Stimulated activated CD4-positive, alpha-beta T cell treated with anti-CD3 and anti-CD28 coated beads, Interleukin-12 subunit alpha, Interleukin-12 subunit beta, amount 100 ng/mL, for 48 hours (primary cell): ENCODE results near the gene GFRA4.

ENCODE experiments used
- DNase-seq, 3 donors: peaks; one replicate each; pipeline ENCODE4 v3.0.0-alpha.2; 2020; ENCODE audit warnings: low read depth in 2 of 3, low spot score in 1 of 3

Gene GFRA4

GRCh38 chr20:3674995-3675900 is 12.0 kb upstream of the GFRA4 start:
- no peak for DNase-seq

DNA sequence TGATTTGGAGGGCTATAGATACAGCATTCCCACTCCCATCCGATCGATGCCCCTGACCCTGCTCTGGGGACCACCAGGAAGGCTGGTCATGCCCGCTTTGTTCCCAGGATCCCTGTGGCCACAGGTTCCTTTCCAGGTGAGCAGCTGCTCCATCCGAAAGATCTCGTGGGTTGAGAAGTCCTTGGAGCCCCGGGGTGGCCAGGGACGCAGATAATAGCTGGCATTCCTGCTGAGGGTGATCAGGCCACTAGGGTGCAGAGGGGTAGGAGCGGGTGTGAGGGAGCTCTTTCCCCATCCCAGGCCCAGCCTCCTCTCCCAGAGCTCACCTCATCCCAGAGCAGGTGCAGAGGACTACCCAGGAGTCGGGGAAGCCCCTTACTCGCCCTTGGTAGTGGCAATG is 11.2 kb upstream of the GFRA4 start:
- no peak for DNase-seq

DNA sequence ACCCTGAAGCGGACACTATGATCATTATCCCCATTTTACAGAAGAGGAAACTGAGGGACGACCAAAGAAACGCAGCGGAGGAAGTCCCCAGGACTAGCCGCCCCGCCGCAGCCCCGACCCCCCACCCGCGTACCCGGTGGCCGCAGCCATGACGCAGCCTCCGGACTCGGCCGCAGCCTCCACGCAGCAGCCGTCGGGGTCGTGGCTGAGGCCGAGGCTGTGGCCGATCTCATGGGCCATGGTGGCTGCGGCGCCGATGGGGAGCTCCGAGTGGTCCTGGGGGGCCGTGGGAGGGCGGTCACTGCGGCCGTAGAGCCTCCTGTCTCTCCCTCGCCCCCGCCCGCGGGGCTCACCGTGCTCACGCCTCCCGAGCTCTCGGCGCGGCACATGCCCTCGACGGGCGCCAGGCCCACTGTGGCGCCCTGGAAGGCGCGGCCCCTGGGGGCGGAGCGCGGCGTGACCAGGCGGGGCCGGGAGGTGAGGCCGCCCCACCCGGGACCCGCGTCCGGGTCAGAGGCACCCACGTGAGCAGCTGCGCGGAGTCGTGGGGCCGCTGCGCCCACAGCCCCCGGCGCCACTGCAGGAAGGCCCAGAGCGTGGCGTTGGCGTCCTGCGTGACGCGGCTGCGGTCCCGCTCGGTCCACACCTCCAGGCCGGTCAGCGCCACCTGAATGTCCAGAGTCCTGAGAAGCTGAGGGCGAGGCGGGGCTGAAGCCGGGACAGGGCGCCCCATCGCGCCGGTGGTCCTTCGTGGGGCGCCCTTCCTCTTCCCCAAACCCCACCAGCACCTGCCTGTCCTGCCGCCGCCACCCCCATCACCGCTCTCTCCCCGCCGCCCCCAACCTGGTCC is 10.2 kb upstream of the GFRA4 start:
- DNase-seq: no peak

- DNase-seq: no peak
Measured at GRCh38 chr20:3672547-3673171, 9.5 kb upstream of the GFRA4 start.

GRCh38 chr20:3671986-3672546 is 8.9 kb upstream of the GFRA4 start:
- DNase-seq: no peak

GRCh38 chr20:3670945-3671344 is 7.7 kb upstream of the GFRA4 start:
- DNase-seq: no peak

DNA sequence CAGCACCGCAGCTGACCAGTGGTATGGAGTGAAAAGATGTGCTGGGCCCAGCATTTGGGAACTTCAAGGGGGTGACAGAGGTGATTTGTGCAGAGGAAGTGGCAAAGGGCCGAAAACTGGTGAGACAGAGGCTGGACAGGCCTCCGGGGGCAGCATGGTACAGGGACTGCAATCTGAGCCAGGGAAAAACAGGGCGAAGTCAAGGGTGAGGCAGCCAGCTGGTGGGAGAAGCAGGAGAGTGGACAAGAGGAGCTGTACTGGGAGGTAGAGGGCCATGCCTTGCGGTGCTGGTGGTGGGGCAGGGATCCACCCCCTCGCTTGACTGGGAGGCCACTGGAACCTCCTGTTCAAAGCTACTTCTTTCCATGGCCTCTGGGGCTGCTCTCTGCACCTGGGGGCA is 7.3 kb upstream of the GFRA4 start:
- no peak for DNase-seq

DNA sequence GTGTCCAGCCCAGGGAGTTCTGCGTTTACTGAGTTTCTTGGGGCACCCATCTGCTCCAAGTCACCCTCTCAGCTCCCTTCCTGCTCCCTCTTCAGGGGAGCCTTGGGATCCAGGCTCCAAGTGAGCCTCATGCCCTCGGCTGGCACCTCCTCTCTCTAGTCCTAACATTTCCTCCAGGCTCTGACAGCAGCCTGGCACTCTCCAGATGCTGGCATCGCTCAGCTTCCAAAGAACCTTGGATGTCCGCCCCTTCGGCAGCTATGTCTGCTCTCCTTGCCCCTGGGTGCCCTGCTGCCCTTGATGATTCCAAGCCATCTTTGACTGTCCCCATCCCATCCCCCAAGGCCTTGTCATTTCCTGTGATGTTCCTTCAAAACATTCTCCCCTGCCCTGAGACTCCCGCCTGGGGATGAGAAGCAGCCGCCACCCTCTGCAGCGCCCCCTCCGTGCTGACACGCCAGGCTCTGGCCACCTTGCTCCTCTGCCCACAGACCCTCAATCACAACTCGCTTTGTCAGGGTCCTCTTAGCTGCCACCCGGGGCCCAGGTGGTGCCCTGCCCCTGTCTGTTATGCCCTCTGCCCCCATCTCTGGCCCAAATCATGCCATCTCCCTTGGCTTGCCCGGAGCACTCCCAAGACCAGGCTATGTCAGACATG is 6.6 kb upstream of the GFRA4 start:
- DNase-seq: no peak

GRCh38 chr20:3667434-3668037 is 4.3 kb upstream of the GFRA4 start:
- DNase-seq: no peak

GRCh38 chr20:3663858-3664257 is 659 bp upstream of the GFRA4 start:
- DNase-seq: no peak

GRCh38 chr20:3661814-3662665 is 1.2 kb downstream of the GFRA4 start:
- DNase-seq: no peak

DNA sequence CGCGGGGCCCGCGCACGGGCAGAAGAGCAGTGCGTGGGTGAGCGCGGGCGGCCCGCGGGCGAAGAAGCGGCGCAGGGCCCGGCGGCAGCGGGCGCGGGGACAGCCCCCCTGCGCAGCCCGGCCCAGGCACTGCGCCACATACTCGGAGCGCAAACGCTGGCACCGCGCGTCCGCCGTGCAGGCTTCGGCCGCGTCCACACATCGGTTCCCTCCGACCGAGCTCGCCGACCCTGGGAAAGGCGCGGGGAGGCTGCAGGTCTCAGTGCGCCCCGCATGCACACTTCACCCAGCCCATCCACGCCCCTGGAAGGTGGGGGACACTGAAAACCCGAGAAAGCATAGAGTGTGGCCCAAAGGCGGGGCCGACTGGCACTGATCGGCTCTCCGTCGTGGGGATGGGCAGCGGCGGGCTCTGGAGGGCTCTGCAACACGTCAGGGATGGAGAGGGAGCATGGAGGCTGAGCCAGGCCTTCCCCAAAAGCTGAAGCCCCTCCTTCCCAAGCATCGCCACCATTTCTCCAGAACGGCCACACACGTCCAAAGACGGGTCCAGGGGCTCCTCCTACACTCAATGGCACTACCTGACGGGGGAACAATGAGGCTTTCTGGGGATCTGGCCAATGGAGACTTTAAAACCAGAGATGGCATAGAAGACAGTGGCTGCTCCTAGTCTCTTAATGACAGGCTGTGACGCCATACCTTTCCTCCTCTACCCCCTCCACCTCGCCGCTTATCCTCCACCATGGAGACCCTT is 2.0 kb downstream of the GFRA4 start:
- DNase-seq: no peak

- DNase-seq: no peak
Measured at GRCh38 chr20:3660262-3661059, 2.7 kb downstream of the GFRA4 start.

DNA sequence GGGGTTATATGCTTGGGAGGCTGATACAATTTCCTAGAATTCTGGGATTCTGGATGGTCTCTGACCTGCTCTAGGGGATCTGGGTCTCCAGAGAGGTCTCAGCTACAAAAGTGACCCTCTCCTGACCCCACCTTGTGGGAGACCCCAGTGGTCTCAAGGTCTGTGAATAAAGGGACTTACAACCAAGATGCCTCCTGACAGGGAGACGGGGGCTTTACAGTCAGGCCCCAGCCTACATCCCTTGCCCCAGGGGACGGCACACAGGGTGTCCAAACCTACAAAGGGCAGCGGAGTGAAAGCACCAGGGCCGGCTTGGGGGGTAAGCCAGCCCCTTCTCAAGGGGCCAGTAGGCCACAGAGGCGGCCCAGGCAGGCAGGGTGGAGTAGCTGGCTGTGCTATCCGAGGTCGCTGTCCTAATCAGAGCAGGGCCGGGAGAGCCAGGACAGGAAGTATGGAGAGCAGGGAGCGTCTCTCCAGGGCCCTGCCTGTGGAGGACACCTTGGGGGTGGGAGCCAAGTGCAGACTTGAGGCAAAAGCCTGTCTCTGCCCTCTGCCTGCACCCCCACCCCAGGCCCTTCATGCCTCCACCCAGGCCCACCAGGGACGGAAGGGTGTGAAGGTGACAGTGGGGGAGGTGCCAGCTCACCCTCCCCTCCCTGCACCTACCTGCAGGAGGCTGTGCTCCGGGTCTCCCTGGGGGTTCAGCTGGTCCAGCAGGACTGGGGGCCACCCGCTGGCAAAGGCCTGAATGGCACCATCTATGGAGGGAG is 3.5 kb downstream of the GFRA4 start:
- no peak for DNase-seq

- no peak for DNase-seq
Measured at GRCh38 chr20:3658716-3659491, 4.3 kb downstream of the GFRA4 start.

GRCh38 chr20:3658019-3658715 is 5.0 kb downstream of the GFRA4 start:
- no peak for DNase-seq
